ENCODE data around the gene ZNF169. TPM values are rescaled to one million over a fixed set of nuclear protein-coding genes. Genes with fewer than 3 reads are reported as not detected.
"Not testable (repeated sequence)": the region's sequence is repeated elsewhere in the genome, so short reads cannot be mapped to it uniquely, and the experiment has no call there.

ZNF169 gene
- total and polyA plus RNA-seq, 2 experiments from 2014 or later, result 0.54 to 2.2 TPM

- H4K20me1 ChIP-seq (ENCODE audit: insufficient read depth), result no peaks in the 10 kb centered on the region
- H3K9ac ChIP-seq, result no peak overlapping the region
- H2AFZ ChIP-seq, result no peak overlapping the region
- no peaks in the 10 kb centered on the region for H3K4me1 ChIP-seq (ENCODE audit: insufficient read depth)
- WGBS, 2 experiments (ENCODE audit: low coverage in 1 of 2, low lambda C conversion rate in 2 of 2, missing lambda C conversion rate in 2 of 2), result 15 to 31% methylated on average over 2 of the region's 2 CpGs
- no peaks in the 10 kb centered on the region for H3K9me3 ChIP-seq (ENCODE audit: low read depth)
- no peaks in the 10 kb centered on the region for H3K79me2 ChIP-seq (ENCODE audit: insufficient read depth)
- no peak overlapping the region for H3K4me3 ChIP-seq
- in situ Hi-C loops (cut with MboI), result no loop called here
- no peaks in the 10 kb centered on the region for H3K36me3 ChIP-seq (ENCODE audit: low read depth)
- no peak overlapping the region for H3K4me2 ChIP-seq (ENCODE audit: unreplicated experiment)
- no peaks in the 10 kb centered on the region for H3K27me3 ChIP-seq (replicated peaks; ENCODE audit: insufficient read depth)
- H3K27ac ChIP-seq, result no peak overlapping the region
- no peaks in the 10 kb centered on the region for H3K9me2 ChIP-seq (ENCODE audit: insufficient read depth)
- H3F3A ChIP-seq (ENCODE audit: insufficient read depth), result no peaks in the 10 kb centered on the region
- DNase-seq, result no peak
- no peak for TF ChIP-seq EZH2phosphoT487 (IDR thresholded peaks at IDR 0.05; ENCODE audit: insufficient read depth, low read depth)
Measured at GRCh38 chr9:94245651-94246050, 13.4 kb upstream of the ZNF169 start.

- no peaks in the 10 kb centered on the region for H3K27me3 ChIP-seq (replicated peaks; ENCODE audit: insufficient read depth)
- DNase-seq, result no peak
- H3K27ac ChIP-seq, result no peak overlapping the region
- H3K9me3 ChIP-seq (ENCODE audit: low read depth), result no peaks in the 10 kb centered on the region
- no peaks in the 10 kb centered on the region for H4K20me1 ChIP-seq (ENCODE audit: insufficient read depth)
- no peak overlapping the region for H3K4me2 ChIP-seq (ENCODE audit: unreplicated experiment)
- no peak overlapping the region for H2AFZ ChIP-seq
- no peak overlapping the region for H3K9ac ChIP-seq
- H3K4me3 ChIP-seq, result no peak overlapping the region
- 13 to 15% methylated on average over 4 of the region's 4 CpGs for WGBS, 2 experiments (ENCODE audit: low coverage in 1 of 2, low lambda C conversion rate in 2 of 2, missing lambda C conversion rate in 2 of 2)
- H3K79me2 ChIP-seq (ENCODE audit: insufficient read depth), result no peaks in the 10 kb centered on the region
- in situ Hi-C loops (cut with MboI), result no loop called here
- H3K4me1 ChIP-seq (ENCODE audit: insufficient read depth), result no peaks in the 10 kb centered on the region
- TF ChIP-seq EZH2 (IDR thresholded peaks at IDR 0.05; ENCODE audit: insufficient read depth, poor library complexity, severe bottlenecking) (no peak), EZH2phosphoT487 (IDR thresholded peaks at IDR 0.05; ENCODE audit: insufficient read depth, low read depth) (no peak)
- no peaks in the 10 kb centered on the region for H3K9me2 ChIP-seq (ENCODE audit: insufficient read depth)
- H3K36me3 ChIP-seq (ENCODE audit: low read depth), result no peaks in the 10 kb centered on the region
- H3F3A ChIP-seq (ENCODE audit: insufficient read depth), result no peaks in the 10 kb centered on the region
Measured at GRCh38 chr9:94250456-94250855, 8.6 kb upstream of the ZNF169 start.

GRCh38 chr9:94256007-94256406 is 3.1 kb upstream of the ZNF169 start:
- no peaks in the 10 kb centered on the region for H3K9me2 ChIP-seq (ENCODE audit: insufficient read depth)
- H2AFZ ChIP-seq, result no peak overlapping the region
- H3K4me3 ChIP-seq, result no peak overlapping the region
- no peaks in the 10 kb centered on the region for H3F3A ChIP-seq (ENCODE audit: insufficient read depth)
- H4K20me1 ChIP-seq (ENCODE audit: insufficient read depth), result no peaks in the 10 kb centered on the region
- H3K9ac ChIP-seq, result no peak overlapping the region
- in situ Hi-C loops (cut with MboI), result no loop called here
- no peaks in the 10 kb centered on the region for H3K27me3 ChIP-seq (replicated peaks; ENCODE audit: insufficient read depth)
- 32 to 35% methylated on average over 2 of the region's 2 CpGs for WGBS, 2 experiments (ENCODE audit: low coverage in 1 of 2, low lambda C conversion rate in 2 of 2, missing lambda C conversion rate in 2 of 2)
- no peaks in the 10 kb centered on the region for H3K36me3 ChIP-seq (ENCODE audit: low read depth)
- peaks cover 14% of the 10 kb centered on the region for H3K79me2 ChIP-seq (ENCODE audit: insufficient read depth)
- no peak overlapping the region for H3K4me2 ChIP-seq (ENCODE audit: unreplicated experiment)
- no peaks in the 10 kb centered on the region for H3K4me1 ChIP-seq (ENCODE audit: insufficient read depth)
- no peaks in the 10 kb centered on the region for H3K9me3 ChIP-seq (ENCODE audit: low read depth)
- TF ChIP-seq EZH2phosphoT487 (IDR thresholded peaks at IDR 0.05; ENCODE audit: insufficient read depth, low read depth) (no peak), EZH2 (IDR thresholded peaks at IDR 0.05; ENCODE audit: insufficient read depth, poor library complexity, severe bottlenecking) (no peak)
- DNase-seq, result no peak
- H3K27ac ChIP-seq, result no peak overlapping the region

DNA sequence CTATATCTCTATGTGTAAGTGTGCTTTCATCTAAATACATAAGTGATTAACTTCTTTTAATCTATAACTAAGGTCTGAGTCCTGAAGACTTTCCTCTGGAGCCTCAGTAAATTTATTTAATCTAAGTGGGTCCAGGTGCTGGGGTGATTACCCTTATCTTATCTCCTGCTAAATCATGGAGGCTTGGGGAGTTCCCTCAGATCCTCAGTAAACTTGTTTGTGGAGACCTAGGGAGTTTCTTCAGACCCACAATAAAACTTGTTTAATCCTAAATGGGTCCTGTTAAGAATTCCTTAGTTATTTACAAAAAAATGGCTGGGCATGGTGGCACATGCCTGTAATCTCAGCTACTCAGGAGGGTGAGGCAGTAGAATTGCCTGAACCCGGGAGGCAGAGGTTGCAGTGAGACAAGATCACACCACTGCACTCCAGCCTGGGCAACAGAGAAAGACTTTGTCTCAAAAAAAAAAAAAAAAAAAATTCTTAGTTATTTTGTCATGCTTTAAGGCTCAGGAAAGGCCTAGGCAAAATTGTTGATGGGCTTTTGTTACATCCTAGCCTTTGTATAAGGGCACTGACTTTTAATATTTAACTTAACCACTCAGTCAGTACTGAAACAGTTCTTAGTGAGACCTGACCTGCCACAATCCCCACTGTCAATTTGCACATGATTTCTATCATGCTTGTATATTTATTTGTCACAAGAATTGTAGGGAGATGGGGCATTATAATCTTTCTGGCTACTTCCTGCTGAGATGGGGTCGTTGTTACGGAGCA is 6.7 kb downstream of the ZNF169 start:
- WGBS, 2 experiments (ENCODE audit: low coverage in 1 of 2, low lambda C conversion rate in 2 of 2, missing lambda C conversion rate in 2 of 2), result 77 to 84% methylated on average over 3 of the region's 3 CpGs
- H3K79me2 ChIP-seq (ENCODE audit: insufficient read depth), result peaks cover 41% of the 10 kb centered on the region
- H3K4me2 ChIP-seq (ENCODE audit: unreplicated experiment); DNase-seq; in situ Hi-C loops (cut with MboI); H4K20me1 ChIP-seq (ENCODE audit: insufficient read depth); H2AFZ ChIP-seq; H3K27ac ChIP-seq; H3F3A ChIP-seq (ENCODE audit: insufficient read depth); H3K36me3 ChIP-seq (ENCODE audit: low read depth); H3K4me3 ChIP-seq; H3K9me3 ChIP-seq (ENCODE audit: low read depth); H3K9ac ChIP-seq; H3K4me1 ChIP-seq (ENCODE audit: insufficient read depth); H3K9me2 ChIP-seq (ENCODE audit: insufficient read depth); H3K27me3 ChIP-seq (replicated peaks; ENCODE audit: insufficient read depth): not testable (repeated sequence)

- in situ Hi-C loops (cut with MboI), result no loop called here
- H3K79me2 ChIP-seq (ENCODE audit: insufficient read depth), result peaks cover 38% of the 10 kb centered on the region
- 98 to 100% methylated on average over 8 of the region's 8 CpGs for WGBS, 2 experiments (ENCODE audit: low coverage in 1 of 2, low lambda C conversion rate in 2 of 2, missing lambda C conversion rate in 2 of 2)
Measured at GRCh38 chr9:94269264-94269663, 10.2 kb downstream of the ZNF169 start.

More at GRCh38 chr9:94269264-94269663, 10.2 kb downstream of the ZNF169 start:
- Histone ChIP-seq H3K27me3 (replicated peaks; ENCODE audit: insufficient read depth) (no peaks in the 10 kb centered on the region), H3K36me3 (ENCODE audit: low read depth) (no peaks in the 10 kb centered on the region), H3K9me2 (ENCODE audit: insufficient read depth) (no peaks in the 10 kb centered on the region), H3K27ac (no peak overlapping the region), H3K4me1 (ENCODE audit: insufficient read depth) (no peaks in the 10 kb centered on the region), H4K20me1 (ENCODE audit: insufficient read depth) (no peaks in the 10 kb centered on the region), H3K9me3 (ENCODE audit: low read depth) (no peaks in the 10 kb centered on the region), H3F3A (ENCODE audit: insufficient read depth) (no peaks in the 10 kb centered on the region), H2AFZ (no peak overlapping the region), H3K9ac (no peak overlapping the region), H3K4me3 (no peak overlapping the region), H3K4me2 (ENCODE audit: unreplicated experiment) (no peak overlapping the region)
- TF ChIP-seq EZH2phosphoT487 (IDR thresholded peaks at IDR 0.05; ENCODE audit: insufficient read depth, low read depth), result no peak
- no peak for TF ChIP-seq EZH2 (IDR thresholded peaks at IDR 0.05; ENCODE audit: insufficient read depth, poor library complexity, severe bottlenecking)
- DNase-seq, result no peak

Measured in GM23248 (cell line).